ENCODE data around the gene UVRAG. TPM values are rescaled to one million over a fixed set of nuclear protein-coding genes. Genes with fewer than 3 reads are reported as not detected.

Gene UVRAG
- total RNA-seq, 3 donors from 2014 or later (not counting 1 experiment from before 2014, with no cell fraction given), result 39.9 to 52.5 (median 41.4) TPM

- no peak for TF ChIP-seq CTCF (IDR thresholded peaks at IDR 0.05)
- Mint-ChIP-seq H3K9me3 (no peaks in the 10 kb centered on the region), H3K27ac (no peak overlapping the region), H3K4me1 (peaks cover 16 to 24% of the 10 kb centered on the region in 2 donors), H3K36me3 (no peaks in the 10 kb centered on the region), H3K27me3 (ENCODE audit: low read depth in 2 of 2) (no peaks in the 10 kb centered on the region), H3K4me3 (no peak overlapping the region)
- DNase-seq (no peak), ATAC-seq (no peak)
- intact Hi-C loops (cut with micrococcal nuclease), result loop anchor here (5.0 kb wide), 1 partner anchor 52 kb away; the partner anchor contains the start of gene UVRAG
- no peaks in the 10 kb centered on the region for H3K4me1 ChIP-seq (ENCODE audit: control insufficient read depth, insufficient read depth, low read length)
- H3K9me3 ChIP-seq (ENCODE audit: control insufficient read depth, insufficient read depth, low read length), result no peaks in the 10 kb centered on the region
- 70% methylated on average over 1 of the region's 1 CpG for WGBS (ENCODE audit: insufficient coverage)
- no peaks in the 10 kb centered on the region for H3K36me3 ChIP-seq (ENCODE audit: control insufficient read depth, insufficient read depth, low read length)
- H3K27me3 ChIP-seq (ENCODE audit: control insufficient read depth, insufficient read depth, low read length), result no peaks in the 10 kb centered on the region
- no peak overlapping the region for H3K27ac ChIP-seq (ENCODE audit: low read length)
- no peak overlapping the region for H3K4me3 ChIP-seq (ENCODE audit: low read length)
Measured at GRCh38 chr11:75868990-75869389, 54.0 kb downstream of the UVRAG start.

GRCh38 chr11:75869661-75870455 is 54.8 kb downstream of the UVRAG start:
- intact Hi-C loops (cut with micrococcal nuclease), result loop anchor here (5.0 kb wide), 1 partner anchor 53 kb away; the partner anchor contains the start of gene UVRAG
- H3K27ac ChIP-seq (ENCODE audit: low read length), result no peak overlapping the region
- no peak overlapping the region for H3K27ac Mint-ChIP-seq

GRCh38 chr11:75872887-75873416 is 57.9 kb downstream of the UVRAG start:
- no peak overlapping the region for H3K27ac ChIP-seq (ENCODE audit: low read length)
- peaks cover 21 to 32% of the 10 kb centered on the region in 2 donors for H3K4me1 Mint-ChIP-seq
- H3K9me3 ChIP-seq (ENCODE audit: control insufficient read depth, insufficient read depth, low read length), result no peaks in the 10 kb centered on the region
- no peaks in the 10 kb centered on the region for H3K36me3 Mint-ChIP-seq
- no peak overlapping the region for H3K4me3 ChIP-seq (ENCODE audit: low read length)
- no peaks in the 10 kb centered on the region for H3K27me3 Mint-ChIP-seq (ENCODE audit: low read depth in 2 of 2)
- intact Hi-C loops (cut with micrococcal nuclease), result no loop called here
- no peak for TF ChIP-seq CTCF (IDR thresholded peaks at IDR 0.05)
- no peak for DNase-seq
- H3K4me3 Mint-ChIP-seq, result no peak overlapping the region
- no peaks in the 10 kb centered on the region for H3K4me1 ChIP-seq (ENCODE audit: control insufficient read depth, insufficient read depth, low read length)
- no peaks in the 10 kb centered on the region for H3K36me3 ChIP-seq (ENCODE audit: control insufficient read depth, insufficient read depth, low read length)
- peak overlapping the region in 1 of 2 donors; percentile 25 for H3K27ac Mint-ChIP-seq
- 48% methylated on average over 4 of the region's 5 CpGs for WGBS (ENCODE audit: insufficient coverage)
- ATAC-seq, result no peak
- H3K9me3 Mint-ChIP-seq, result no peaks in the 10 kb centered on the region
- H3K27me3 ChIP-seq (ENCODE audit: control insufficient read depth, insufficient read depth, low read length), result no peaks in the 10 kb centered on the region

More at GRCh38 chr11:75869661-75870455, 54.8 kb downstream of the UVRAG start:
- H3K4me1 Mint-ChIP-seq, result peaks cover 18 to 29% of the 10 kb centered on the region in 2 donors
- no peaks in the 10 kb centered on the region for H3K36me3 Mint-ChIP-seq
- H3K4me3 ChIP-seq (ENCODE audit: low read length), result no peak overlapping the region
- H3K4me1 ChIP-seq (ENCODE audit: control insufficient read depth, insufficient read depth, low read length), result no peaks in the 10 kb centered on the region
- H3K27me3 Mint-ChIP-seq (ENCODE audit: low read depth in 2 of 2), result no peaks in the 10 kb centered on the region
- no peak for TF ChIP-seq CTCF (IDR thresholded peaks at IDR 0.05)
- H3K9me3 Mint-ChIP-seq, result no peaks in the 10 kb centered on the region
- no peak for DNase-seq
- no peaks in the 10 kb centered on the region for H3K36me3 ChIP-seq (ENCODE audit: control insufficient read depth, insufficient read depth, low read length)
- H3K9me3 ChIP-seq (ENCODE audit: control insufficient read depth, insufficient read depth, low read length), result no peaks in the 10 kb centered on the region
- ATAC-seq, result no peak
- no peaks in the 10 kb centered on the region for H3K27me3 ChIP-seq (ENCODE audit: control insufficient read depth, insufficient read depth, low read length)
- no peak overlapping the region for H3K4me3 Mint-ChIP-seq
- no CpG with 5 or more reads among the region's 1 CpG for WGBS (ENCODE audit: insufficient coverage)

All from natural killer cell (primary cell).